HT-29 (cell line): Measurements from ENCODE around the gene RALGPS1. TPM values are rescaled to one million over a fixed set of nuclear protein-coding genes. Genes with fewer than 3 reads are reported as not detected.

Source experiments
- DNase-seq: peaks from one replicate; pipeline ENCODE4 v3.0.0-alpha.2; 2015; ENCODE audit warnings: low spot score
- total RNA-seq: library from RNA; depleted of rRNA; stranded (reverse); fragments of >200 nt; shearing (Covaris generic); gene quantifications from 2 replicates; pipeline ENCODE4 v1.2.3, GENCODE V29; 2014

The RALGPS1 gene
- total RNA-seq, 1 experiment from 2014 or later, result 12.4 TPM

- no peak for DNase-seq
These were observed 164.4 kb downstream of the RALGPS1 start for GRCh38 chr9:127078988-127079387.

DNA sequence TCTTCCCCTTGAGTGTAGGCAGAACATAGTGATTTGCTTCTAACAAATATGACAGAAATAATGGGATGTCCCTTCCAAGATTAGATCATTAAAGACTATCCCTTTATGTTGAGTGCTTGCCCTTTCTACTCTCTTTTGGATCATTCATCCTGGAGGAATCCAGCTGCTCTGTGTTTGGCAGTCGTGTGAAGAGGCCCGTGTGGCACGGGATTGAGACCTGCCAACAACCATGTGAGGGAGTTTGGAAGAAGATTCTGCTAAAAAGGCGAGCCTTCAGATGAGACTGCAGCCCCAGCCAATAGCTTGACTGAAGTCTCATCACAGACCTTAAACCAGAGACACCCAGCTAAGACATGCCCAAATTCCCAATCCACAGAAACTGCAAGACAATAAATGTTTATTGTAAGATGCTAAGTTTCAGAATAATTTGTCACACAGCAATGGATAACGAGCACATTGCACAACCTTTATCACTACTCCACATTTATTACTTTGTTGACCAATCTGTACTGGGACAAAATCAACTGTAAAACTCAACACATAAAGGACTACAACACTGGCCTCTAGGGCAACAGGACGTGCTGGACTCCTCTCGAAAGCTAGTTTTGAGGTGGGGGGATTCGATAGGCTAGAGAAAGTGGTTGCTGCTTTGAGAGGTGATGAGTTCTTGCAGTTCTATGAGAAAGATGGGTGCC is 165.0 kb downstream of the RALGPS1 start:
- no peak for DNase-seq

- no peak for DNase-seq
These were observed 166.9 kb downstream of the RALGPS1 start for GRCh38 chr9:127081250-127082185.

DNA sequence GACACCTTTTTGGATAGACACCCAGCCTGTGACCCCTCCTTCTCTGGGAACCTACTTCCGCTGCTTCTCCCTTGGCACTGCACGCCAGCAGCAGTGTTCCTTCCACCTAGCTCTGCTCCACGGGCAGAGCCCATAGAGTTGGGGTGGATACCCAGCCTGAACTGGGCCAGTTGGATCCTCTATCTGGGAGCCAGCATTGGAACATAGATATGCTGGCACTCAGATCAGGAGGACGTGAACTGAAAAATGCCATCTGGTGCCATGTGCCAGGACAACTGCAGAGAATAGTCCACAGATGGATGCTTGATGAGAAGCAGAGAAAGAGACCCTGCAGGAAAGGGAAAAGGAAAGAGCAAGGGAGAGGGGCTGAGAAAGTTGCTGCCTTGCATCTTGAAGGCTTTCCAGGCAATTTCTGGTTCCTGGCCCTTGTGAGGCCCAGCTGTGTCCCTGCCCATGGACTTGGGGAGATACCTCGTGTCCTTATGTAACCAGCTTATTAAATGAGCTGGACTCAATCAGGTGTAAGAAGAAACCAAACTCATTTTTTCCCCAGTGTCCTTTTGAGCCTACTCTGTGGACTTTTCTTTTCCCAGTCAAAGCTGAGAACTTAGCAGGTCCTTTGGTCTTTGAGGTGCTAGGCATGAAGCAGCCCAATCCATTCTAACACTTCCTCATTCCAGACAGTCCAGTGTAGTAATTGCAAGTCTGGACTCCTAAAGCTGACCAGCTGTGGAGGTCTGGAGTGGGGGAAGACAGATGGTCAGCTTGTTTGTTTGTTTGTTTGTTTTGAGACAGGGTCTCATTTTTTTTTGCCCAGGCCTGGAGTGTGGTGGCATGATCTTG is 168.8 kb downstream of the RALGPS1 start:
- DNase-seq, result peak; percentile 11

DNA sequence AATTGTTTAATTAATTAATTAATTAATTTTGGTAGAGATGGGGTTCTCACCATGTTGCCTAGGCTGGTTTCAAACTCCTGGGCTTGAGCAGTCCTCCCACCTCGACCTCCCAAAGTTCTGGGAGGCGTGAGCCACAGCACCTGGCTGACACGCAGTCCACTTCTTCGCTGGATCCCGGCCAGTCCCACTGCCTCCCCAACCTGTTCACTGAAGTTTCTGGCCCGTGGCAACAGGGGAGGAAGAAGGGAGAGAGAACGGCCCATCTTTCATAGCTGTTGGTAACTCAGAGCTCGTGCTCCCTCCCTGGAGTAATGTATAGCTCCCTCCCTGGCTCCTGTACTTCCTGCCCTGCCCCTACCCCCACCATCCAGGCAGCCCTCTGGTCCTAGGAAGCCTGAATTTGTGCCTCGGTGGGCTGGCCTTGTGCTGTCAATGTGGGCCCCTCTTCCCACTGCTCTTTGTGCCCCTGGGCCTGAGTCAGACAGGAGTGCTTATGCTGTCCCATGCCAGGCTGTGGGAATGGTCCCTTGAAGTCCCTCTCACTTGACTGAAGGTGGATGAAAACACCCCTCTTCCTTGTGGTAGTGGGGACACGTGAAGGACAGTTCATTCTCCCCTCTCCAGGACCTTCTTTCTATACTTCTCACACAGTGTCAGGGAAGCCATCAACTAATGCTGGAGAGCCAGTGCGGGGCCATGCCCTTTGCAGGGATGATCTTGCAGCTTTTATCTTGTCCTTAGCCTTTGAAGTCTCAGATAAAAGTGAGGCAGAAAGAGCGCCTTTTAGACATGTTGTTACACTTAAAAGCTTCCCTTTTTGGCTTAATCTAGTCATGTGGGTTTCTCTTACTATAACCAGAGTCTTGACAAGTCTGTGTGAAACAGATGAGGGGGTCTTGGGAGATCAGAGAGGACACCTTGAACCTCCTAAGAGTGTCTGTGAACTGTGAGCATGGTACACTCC is 169.8 kb downstream of the RALGPS1 start:
- no peak for DNase-seq

DNA sequence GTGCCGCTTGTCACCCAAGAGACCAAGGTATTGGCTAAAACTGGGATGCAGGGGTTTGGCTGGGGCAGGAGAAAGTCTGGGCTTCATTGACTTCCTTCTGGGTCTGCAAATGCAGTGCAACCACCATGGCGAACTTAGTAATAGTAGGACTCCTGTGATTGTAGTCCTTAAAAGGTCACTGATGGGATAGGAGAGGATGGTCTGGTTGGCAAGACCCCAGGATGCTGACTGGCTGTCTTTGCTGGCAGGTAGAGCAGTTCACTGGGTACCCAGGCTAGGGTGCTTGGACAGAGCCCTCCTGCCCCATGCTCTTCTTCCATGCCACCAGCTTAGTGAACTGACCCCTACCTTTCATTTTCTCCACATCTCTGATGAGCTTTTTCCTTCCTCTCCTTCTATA is 170.6 kb downstream of the RALGPS1 start:
- DNase-seq, result no peak

DNA sequence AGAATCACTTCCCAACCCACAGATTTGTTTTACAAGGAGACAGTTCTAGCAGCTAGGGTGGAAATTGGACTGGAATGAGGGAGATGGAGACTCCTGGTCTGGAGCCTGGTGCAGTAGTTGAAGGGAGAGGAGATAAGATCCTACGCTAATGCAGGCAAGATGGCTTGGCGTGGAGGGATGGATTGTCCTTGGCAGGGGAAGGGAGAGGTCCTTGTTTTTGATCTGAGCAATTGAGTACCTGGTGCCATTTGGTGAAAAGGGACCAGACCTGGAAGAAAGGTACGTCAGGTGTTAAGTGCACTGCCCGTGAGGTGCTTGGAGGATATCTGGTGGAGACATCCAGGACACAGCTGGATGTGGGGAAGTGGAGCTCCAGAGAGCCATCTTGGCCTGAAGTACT is 172.2 kb downstream of the RALGPS1 start:
- DNase-seq, result no peak

DNA sequence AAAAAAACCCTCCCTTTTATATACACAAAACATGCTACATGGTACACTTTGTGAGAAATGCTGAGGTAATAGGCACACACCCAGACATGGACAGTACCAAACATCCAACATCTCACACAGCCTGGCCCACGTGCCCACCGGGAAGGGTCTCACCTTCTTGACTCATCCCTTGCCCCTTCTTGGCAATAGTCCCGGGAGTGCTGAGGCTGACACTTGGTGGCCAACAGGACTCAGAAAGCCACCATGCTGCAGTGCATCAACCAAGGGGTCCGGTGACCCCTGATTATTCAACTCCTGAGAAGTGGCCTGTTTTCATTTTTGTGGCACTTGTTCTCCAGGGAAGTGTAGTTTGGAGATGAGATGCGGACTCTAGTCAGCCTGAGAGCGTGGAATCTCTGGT is 172.8 kb downstream of the RALGPS1 start:
- no peak for DNase-seq

GRCh38 chr9:127087836-127088235 is 173.3 kb downstream of the RALGPS1 start:
- no peak for DNase-seq

GRCh38 chr9:127088724-127089615 is 174.4 kb downstream of the RALGPS1 start:
- no peak for DNase-seq

- DNase-seq, result no peak
These were observed 175.1 kb downstream of the RALGPS1 start for GRCh38 chr9:127089631-127090081.

GRCh38 chr9:127090341-127090985 is 175.9 kb downstream of the RALGPS1 start:
- no peak for DNase-seq

- DNase-seq, result no peak
These were observed 176.9 kb downstream of the RALGPS1 start for GRCh38 chr9:127091526-127091925.

GRCh38 chr9:127092041-127092608 is 177.5 kb downstream of the RALGPS1 start:
- DNase-seq, result no peak

- no peak for DNase-seq
These were observed 178.9 kb downstream of the RALGPS1 start for GRCh38 chr9:127093319-127094020.

DNA sequence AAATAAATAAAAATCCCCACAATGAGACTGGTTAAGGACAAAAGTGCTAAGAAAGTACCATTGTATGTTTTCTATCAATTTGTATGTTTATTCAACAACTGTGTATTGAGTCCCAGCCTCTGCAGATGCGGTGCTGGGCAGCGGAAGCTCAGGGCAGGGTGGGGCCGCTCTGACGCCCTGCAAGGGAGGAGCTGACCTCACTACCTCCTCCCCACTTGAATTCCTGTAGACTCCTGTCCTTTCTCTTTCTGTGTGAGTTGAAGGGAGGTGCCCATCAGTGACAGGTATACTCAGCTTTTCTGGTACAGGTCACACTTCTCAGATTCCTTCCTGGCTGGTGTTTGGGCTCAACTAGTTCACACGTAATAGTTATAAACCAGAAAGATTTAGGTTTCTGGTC is 180.8 kb downstream of the RALGPS1 start:
- DNase-seq, result peak; percentile 68

- DNase-seq, result no peak
These were observed 181.6 kb downstream of the RALGPS1 start for GRCh38 chr9:127096208-127096607.

DNA sequence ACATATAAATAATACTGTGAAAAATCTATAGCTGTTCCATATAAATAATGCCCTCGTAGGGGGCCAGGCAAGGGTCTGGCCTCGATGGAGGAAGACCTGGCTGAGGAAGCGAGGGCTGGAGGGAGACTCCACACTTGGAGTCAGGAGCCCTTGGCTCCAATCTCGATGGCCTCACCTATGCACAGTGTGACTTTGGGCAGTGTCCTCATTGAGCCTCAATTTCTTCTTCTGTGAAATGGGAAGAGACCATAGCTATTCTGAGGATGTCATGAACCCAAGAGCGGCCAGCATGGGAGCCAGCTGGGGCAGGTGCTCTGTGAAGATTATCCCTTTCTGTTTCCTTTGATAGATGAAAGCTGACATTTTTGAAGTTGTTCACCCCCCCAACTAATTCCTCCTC is 183.1 kb downstream of the RALGPS1 start:
- DNase-seq, result no peak
